GM21381 (cell line): ENCODE measurements around the gene ARSI.
"Not testable (repeated sequence)": the region's sequence is repeated elsewhere in the genome, so short reads cannot be mapped to it uniquely, and the experiment has no call there.

Source experiments
- ATAC-seq: cut with Tn5 transposase; IDR thresholded peaks from one replicate; pipeline ENCODE4 v1.9.1; 2021; ENCODE audit warnings: mild to moderate bottlenecking, moderate library complexity; ENCODE audit not compliant: unreplicated experiment

The ARSI gene

DNA sequence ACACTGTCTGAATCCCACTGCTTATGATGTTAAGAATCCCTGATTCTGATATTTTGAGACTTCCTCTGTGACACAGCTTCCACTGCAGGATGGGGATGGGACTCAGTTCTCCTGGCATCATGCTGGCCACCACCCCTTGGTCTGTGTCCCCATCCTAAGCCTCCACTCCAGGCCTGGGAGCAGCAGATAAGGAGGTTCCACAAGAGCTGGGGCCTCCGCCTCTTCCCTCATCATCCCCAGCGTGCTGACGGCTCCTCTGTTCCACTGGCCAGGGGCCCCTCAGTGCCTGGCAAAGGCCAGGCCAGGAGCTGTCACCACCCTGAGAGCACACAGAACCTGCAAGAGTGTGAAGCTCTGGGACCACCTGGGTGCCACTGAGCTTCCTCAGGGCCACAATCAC is 53.8 kb downstream of the ARSI start:
- ATAC-seq: no peak

DNA sequence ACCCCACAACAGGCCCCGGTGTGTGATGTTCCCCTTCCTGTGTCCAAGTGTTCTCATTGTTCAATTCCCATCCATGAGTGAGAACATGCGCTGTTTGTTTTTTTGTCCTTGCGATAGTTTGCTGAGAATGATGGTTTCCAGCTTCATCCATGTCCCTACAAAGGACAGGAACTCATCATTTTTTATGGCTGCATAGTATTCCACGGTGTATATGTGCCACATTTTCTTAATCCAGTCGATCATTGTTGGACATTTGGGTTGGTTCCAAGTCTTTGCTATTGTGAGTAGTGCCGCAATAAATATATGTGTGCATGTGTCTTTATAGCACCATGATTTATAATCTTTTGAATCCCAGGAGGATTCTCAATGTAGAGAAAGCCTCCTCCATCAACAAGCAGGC is 54.2 kb downstream of the ARSI start:
- ATAC-seq: not testable (repeated sequence)

DNA sequence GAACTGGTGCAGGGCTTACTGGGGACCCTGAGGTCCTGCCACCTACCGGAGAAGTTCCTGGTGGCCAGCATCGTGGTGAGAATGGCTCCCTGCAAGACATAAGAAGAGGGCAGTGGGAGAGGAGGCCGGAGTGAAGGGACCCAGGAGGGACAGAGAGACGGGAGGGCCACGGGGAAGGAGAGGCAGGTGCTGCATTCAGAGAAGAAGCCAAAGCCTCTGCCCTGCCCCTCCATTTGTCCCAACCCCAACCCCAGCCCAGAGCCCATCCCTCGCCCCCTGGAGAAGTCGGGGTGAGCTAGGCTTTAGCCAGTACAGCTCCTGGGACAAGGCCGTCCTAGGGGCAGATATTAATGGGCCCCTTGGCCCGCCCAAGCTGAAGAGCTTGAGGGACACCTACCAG is 55.0 kb downstream of the ARSI start:
- ATAC-seq: no peak

DNA sequence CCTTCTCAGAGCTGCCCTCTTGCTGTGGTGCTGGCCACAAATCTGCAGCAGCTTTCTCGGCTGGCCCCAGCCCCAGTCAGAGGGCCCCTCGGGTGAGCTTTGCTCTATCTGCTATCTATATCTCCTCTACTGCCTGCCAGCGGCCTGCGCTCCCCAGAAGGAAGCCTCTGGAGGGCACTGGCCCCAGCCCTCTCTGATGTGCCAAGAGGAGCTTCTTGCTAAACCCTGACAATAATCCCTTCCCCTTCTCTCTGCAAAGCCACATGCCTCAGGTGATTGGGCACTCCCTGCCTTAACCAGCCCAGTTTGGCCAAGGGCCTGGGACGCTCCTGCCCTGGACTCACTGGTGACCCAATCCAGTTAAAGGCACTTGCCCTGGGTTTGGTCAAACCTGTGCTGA is 55.9 kb downstream of the ARSI start:
- ATAC-seq: no peak

DNA sequence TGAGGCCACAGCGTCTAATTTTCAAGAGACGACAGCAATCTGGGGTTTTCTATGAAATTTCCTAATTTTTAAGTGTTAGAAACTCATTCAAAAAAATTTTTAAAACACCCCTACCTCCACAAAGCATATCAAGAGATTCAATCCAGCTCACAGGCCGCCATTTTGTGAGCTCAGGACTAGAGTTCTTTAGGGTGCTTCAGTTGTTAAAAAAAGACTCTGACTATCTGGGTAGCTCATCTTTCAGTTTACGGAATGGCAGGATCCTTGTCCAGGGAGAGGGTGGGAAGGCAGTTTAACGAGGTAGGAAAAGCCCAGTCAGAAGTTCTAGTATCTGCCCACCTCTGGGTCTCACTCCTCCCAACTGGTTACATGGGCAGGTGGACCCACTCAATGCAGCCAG is 56.3 kb downstream of the ARSI start:
- ATAC-seq: no peak
